K562 (cell line): ENCODE data around the gene CDC123.
"Not testable (repeated sequence)": the region's sequence is repeated elsewhere in the genome, so short reads cannot be mapped to it uniquely, and the experiment has no call there.

Source experiments
- E2F1 ChIP-seq: sonication (generic); formaldehyde crosslinking; IDR thresholded peaks from 2 replicates; pipeline ENCODE4 v1.8.1; 2023; ENCODE audit warnings: mild to moderate bottlenecking, missing genetic modification reagents, moderate library complexity
- EZH2 ChIP-seq: IDR thresholded peaks from 2 replicates; pipeline ENCODE4 v1.6.1; 2012; ENCODE audit warnings: low read depth, mild to moderate bottlenecking, inconsistent platforms, low read length, borderline replicate concordance
- NFIC ChIP-seq: fragments of 450-650 bp; IDR thresholded peaks from 2 replicates; pipeline ENCODE4 v1.6.1; 2017; ENCODE audit warnings: mild to moderate bottlenecking, inconsistent platforms
- OTX1 ChIP-seq: fragments of 450-650 bp; formaldehyde crosslinking; IDR thresholded peaks from 2 replicates; pipeline ENCODE4 v1.4.0; 2022; ENCODE audit warnings: mild to moderate bottlenecking
- TAF1 ChIP-seq: IDR thresholded peaks from 2 replicates; pipeline ENCODE4 v1.6.1; 2011; ENCODE audit warnings: mild to moderate bottlenecking, low read length, moderate library complexity; ENCODE audit not compliant: insufficient read depth, control insufficient read depth, severe bottlenecking; ENCODE audit errors: extremely low read depth
- ZNF232 ChIP-seq: sonication (generic); formaldehyde crosslinking; IDR thresholded peaks from 2 replicates; pipeline ENCODE4 v1.8.0; 2022; ENCODE audit warnings: mild to moderate bottlenecking, missing genetic modification reagents

- TF ChIP-seq ZNF232 (CRISPR knock-in tag); NFIC; EZH2; E2F1 (CRISPR knock-in tag); TAF1; OTX1 (CRISPR knock-in tag): not testable (repeated sequence)
Observed at GRCh38 chr10:12297784-12298183, 101.8 kb downstream of the CDC123 start.
